Cardiac septum (tissue), 1 donor: Measurements from ENCODE around the gene GTPBP3. TPM values are rescaled to one million over a fixed set of nuclear protein-coding genes. Genes with fewer than 3 reads are reported as not detected.
"Not testable (repeated sequence)": the region's sequence is repeated elsewhere in the genome, so short reads cannot be mapped to it uniquely, and the experiment has no call there.

Experiments
- DNase-seq: peaks from one replicate; pipeline ENCODE4 v3.0.0-alpha.2; 2020; ENCODE audit warnings: low spot score
- intact Hi-C: fragments of 100-400 bp; cut with DNase I; formaldehyde crosslinking; loops from one replicate; pipeline ENCODE4 v1.14.0; 2022
- total RNA-seq: library from RNA; stranded (reverse); fragmentation: NEBNext Ultra II Directional; extraction: Animal tissue kit (Norgen Biotek cat#: 25700); gene quantifications from one replicate; pipeline ENCODE4 v1.2.1, GENCODE V29; 2021
- donor health status: DM: no; HTN: no; CAD: no.

Gene GTPBP3
- total RNA-seq, 1 donor from 2014 or later, result 9.8 TPM

DNA sequence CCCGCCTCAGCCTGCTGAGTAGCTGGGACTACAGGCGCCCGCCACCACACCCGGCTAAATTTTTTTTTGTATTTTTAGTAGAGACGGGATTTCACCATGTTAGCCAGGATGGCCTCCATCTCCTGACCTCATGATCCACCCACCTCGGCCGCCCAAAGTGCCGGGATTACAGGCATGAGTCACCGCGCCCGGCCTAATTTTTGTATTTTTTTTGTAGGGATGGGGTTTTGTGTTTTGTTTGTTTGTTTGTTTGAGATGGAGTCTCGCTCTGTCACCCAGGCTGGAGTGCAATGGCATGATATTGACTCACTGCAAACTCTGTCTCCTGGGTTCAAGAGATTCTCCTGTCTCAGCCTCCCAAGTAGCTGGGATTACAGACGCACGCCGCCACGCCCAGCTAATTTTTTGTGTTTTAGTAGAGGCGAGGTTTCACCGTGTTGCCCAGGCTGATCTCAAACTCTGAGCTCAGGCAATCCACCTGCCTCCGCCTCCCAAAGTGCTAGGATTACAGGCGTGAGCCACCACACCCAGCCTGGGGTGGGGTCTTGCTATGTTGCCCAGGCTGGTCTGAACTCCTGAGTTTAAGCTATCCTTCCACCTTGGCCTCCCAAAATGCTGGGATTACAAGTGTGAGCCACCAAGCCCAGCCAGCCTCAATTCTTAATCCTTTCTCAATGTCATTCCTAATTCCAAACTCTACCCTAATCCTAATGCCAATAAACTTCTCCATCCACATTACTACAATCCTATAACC is 26.7 kb downstream of the GTPBP3 start:
- intact Hi-C loops, DNase-seq: not testable (repeated sequence)

DNA sequence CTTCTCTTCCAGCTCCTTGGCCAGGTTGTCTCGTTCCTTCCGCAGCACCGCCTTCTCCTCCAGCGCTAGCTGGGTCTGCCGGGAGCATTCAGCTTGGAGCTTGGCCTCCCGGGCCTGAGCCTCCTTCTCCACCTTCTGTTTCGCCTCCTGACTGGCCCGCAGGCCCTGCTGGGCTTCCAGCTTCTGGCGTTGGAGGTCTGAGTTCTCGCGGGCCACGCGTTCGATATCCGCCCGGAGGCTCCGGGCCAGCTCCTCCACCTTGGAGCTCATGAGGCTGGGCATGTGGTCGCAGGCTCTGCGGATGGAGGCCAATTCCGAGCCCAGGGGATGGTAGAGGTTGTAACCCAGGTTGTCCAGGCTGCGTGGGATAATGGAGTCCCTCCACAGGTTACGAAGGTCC is 28.0 kb downstream of the GTPBP3 start:
- intact Hi-C loops, result no loop called here
- DNase-seq, result no peak

DNA sequence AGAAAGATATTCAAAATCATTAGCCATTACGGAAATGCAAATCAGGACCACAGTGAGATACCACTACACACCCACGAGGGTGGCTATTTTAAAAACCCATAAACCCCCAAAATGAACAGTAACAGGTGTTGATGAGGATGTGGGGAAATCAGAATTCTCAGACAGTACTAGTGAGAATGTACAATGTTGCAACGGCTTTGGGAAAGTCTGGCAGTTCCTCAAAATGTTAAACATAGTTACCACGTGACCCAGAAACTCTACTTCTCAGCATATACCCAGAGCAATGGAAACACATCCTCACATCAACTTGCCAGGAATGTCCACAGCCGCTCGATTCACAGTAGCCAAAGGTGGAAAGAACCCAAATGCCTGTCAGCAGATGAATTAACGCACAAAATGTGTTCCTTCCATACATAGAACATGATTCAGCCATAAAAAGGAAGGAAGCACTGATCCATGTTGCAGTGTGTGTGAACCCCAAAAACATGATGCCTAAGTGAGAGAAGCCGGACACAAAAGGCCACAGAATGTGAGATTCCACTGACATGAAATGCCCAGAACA is 32.8 kb downstream of the GTPBP3 start:
- DNase-seq, result no peak
- intact Hi-C loops, result no loop called here

DNA sequence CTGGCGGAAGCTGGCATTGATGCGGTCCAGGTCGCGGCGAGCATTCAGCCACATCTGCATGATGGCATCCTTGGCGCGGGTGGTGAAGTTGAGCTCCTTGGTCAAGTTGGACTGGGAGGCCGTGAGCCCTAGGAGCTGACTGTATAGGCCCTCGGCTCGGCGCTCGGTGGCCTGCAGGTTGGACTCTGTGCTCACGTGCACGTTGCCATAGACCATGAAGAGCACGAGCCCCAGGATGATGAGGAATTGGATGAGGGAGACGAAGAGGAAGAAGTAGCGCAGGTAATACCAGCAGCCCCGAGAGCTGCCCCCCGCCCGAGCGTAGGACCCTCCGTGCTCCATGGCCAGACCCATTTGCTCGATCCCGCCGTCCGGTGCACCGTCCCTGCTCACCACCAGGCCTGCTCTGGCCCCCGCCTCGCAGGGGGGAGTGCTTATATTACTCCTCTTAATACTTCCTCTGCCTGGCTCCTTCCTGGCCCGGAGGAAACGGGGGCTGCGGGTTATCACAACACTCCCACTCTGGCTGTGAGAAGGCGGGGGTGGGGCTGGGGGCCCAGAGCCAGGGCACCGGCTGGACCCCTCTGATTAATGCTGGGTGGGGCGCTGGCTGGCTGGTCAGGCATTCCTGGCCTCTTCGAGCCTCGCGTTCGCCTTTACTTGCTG is 39.7 kb downstream of the GTPBP3 start, which contains the start of gene PLVAP:
TSS of gene PLVAP (minus strand) at position 408 of the 666 bp plus-strand sequence. CDS start at position 354, 54 bp downstream.
- no peak for DNase-seq
- intact Hi-C loops, result no loop called here

DNA sequence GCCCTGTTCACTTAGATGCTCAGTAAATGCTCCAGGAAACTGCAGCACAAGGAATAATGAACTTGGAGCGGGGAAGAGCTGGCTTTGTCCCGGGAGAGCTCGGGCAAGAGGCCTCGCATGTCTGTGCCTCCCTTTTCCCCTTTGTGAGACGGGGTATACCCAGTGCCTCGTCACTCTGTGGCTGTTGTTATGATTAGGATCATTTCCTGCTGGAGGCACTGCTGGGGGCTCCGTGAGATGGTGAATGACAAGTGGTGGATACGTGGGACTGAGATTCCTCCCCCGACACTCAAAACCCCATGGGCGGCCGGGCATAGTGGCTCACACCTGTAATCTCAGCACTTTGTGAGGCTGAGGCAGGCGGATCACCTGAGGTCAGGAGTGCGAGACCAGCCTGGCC is 40.9 kb downstream of the GTPBP3 start:
- intact Hi-C loops, result no loop called here
- no peak for DNase-seq

DNA sequence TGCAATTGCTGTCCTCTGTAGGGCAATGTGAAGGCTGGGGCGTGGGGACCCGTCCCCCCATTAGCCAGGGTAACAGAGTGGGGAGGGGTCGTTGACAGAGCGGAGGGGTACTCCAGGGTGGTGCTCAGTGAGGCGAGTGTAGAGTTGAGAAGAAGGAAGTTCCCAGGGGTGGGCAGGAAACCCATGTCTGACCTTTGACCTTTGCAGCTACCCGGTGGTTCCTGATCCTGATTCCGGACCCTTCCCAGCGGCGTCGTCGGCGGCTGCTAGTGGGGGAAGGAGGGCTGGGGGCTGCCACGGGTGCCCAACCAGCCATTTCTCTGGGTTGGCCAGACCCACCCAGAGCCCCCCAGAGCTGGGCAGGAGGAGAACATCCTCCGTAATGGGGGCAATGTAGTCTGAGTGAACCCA is 41.9 kb downstream of the GTPBP3 start:
- intact Hi-C loops, result no loop called here
- DNase-seq, result no peak

DNA sequence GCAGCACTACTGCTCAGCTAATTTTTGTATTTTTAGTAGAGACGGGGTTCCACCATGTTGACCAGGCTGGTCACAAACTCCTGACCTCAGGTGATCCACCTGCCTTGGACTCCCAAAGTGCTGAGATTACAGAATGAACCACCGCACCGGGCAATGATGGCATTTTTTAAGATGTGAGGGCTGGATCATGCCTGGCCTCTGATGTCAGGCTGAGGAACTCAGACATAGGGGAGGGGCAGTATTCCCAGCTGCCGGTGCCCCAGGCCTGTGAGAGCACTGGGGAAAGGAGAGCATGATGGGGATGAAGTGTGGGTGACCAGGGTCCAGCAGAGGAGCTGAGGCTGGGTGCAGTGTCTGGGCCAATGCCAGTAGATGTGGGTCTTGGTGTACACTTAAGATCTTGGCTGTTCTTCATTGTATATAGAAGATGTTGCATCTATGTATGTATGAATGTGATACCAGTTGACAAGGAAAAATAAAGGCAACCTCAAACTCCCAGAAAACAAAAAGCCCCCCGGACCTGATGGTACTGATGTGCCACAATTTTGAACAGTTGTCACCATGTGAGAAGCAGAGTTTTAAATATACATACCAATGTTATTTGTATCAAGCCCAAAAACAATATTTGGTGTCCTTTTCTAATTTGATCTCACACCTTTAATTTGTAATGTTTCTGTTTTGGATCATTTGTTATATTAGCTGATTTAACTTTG is 43.2 kb downstream of the GTPBP3 start:
- intact Hi-C loops, result no loop called here
- DNase-seq, result no peak

DNA sequence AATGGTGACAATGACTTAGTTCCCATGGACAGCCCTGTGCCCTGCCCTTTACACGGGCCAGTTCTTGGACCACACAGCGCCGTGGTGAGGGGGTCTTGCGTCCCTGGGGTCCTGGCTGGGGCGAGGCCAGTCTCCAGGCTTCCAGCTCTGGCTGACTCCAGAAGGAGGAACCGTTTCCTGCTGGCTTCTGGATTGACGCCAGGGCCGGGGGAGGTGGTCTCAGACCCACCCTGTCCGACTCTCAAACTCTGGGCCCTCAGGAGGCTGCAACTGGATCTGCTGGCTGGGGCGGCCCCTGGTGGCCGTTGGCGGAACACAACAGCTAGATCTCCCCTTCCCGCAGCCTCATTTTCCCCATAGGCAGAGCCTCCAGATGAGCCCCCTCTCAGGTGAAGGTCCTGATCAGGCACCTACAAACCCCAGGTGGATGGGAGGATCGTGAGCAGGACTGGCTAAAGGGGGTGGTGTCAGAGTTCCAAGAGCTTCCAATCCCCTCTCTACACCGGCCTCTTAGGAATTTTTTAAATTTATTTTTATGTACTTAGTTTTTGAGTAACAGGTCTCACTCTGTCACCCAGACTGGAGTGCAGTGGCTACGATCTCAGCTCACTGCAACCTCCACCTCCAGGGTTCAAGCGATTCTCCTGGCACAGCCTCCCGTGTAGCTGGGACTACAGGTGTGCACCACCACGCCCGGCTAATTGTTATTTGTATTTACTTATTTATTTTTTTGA is 48.7 kb downstream of the GTPBP3 start:
- peak; percentile 86 for DNase-seq
- intact Hi-C loops, result loop anchor here (1.0 kb wide), 2 partner anchors 40 to 94 kb away; no protein-coding TSS in a partner anchor

DNA sequence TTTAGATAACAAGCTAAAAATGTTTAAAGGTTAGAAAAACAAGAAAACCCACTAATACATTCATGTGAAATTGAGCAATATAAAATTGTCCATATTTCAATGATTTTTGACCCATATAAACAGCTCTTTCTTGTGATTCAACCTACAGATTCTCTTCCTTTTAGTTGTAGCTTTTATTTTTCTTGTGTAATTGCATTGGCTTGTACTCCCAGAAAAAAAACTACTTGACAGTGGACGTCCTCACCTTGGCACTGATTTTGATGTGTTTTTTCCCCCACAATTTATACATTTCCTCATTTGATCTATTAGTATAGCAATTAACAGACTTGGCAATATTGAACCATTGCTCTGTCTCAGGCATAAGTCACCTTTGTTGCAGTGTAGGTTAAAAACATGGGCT is 51.9 kb downstream of the GTPBP3 start:
- DNase-seq, result no peak
- intact Hi-C loops, result no loop called here

DNA sequence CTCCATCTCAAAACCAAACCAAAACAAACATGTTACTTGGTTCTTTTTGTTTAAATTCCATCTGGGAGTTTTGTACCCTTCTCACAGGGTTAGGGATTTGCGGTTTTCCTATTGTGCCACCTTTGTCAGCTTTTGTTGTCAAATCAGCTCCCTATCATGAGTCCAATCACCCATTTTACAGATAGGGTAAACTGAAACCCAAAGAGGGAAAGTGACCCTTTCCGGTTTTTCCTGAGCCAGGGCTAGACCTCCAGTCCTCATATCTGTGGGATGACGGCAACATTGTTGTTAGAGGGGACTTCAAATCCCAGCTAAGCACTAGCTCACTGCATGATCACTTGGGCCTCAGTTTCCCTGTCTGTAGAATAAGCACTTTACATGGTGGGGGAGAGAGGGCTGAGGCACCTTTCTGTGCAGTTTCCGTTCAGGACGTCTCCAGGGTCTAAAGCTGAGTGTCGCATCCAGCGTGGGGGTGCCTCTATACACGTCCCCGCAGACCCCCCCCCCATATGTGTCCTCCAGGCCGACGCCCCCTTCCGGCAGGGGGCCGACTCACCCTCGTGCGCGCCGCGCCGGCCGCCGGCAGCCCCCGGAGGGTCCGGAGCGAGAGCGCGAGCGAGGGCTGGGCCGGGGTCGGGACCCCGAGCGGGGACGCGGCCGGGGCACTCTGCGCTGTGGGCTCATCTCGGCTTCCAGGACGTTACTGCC is 52.8 kb downstream of the GTPBP3 start:
- intact Hi-C loops, result loop anchor here (5.0 kb wide), 1 partner anchor 77 kb away; no protein-coding TSS in a partner anchor
- DNase-seq, result no peak

DNA sequence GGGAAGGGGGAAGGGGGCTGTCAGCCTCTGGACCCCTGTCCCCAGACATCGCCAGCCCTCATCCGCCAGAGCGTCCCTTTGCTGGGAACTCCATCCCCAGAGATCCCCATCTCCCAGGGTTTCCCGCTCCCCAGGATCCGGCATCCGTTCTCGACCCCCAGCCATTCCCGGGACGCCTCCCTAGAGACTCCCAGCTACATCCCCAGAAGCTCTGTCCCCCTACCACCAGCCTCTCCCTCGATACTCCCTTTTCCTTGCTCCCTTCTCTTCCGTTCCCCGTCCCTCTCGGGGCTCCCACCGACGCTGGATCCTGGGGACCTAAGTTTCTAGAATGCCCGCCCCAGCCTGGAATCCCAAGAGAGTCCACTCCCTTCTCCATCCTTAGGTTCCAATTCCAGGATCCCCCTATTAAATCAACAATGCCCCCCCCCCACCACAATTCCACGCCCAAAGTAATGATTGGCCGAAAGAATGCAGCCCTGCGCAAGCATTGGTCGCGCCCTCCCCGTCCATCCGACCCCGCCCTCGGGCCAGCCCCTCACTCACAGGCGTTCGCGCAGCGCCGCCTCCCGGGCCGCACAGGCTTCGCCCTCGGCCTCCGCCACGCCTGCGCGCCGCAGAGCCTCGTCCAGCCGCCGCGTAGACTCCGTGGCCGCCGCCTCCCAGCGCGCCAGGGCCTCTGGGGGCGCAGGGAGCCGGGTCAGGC is 53.5 kb downstream of the GTPBP3 start:
- intact Hi-C loops, result loop anchor here (5.0 kb wide), 1 partner anchor 76 kb away; no protein-coding TSS in a partner anchor
- peak; percentile 92 for DNase-seq

DNA sequence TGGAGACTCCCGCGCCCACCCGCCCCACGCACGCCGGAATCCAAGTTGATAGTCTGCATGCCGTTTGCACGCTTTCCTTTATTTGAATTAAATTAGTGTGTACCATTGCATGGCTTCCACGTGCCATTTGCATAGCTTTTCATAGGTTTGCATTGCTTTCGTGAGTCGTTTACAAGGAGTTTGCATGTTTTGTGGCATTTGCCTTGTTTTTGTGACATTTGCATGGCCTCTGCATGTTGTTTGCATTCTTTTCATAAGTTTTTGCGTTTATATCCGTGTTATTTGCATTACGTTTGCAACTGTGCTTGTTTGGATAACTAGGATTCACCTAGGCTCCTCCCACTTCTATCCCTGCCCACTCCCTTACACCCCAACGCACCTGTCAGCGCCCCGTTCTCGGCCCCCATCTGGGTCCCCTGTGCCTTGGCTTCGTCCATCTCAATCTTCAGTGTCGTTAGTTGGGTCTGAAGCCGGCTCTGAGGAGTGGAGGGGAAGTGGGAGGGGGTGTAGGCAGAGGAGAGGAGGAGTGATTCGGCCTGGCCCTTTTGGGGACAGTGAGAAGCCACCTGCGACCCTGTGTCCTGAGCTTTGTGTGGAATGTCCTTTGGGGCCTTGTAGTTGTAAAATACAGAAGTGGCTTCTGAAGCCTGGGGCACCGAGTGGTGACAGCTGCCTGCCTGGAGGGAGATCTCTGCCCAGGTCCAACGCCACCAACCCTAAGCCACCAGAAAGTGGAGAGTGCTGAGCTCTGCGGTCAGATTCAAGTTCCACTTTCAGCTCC is 54.2 kb downstream of the GTPBP3 start:
- intact Hi-C loops, result loop anchor here (5.0 kb wide), 1 partner anchor 76 kb away; no protein-coding TSS in a partner anchor
- DNase-seq, result no peak

Other genes with a start within 250 kb of the GTPBP3 start
- gene USE1, start 122.2 kb upstream of the GTPBP3 start, total RNA-seq, result 29.1 TPM
- gene OCEL1, start 111.3 kb upstream of the GTPBP3 start, total RNA-seq, result 18.8 TPM
- 50.5 TPM for gene NR2F6, start 91.6 kb upstream of the GTPBP3 start, total RNA-seq
- gene USHBP1, start 72.8 kb upstream of the GTPBP3 start, total RNA-seq, result 4.7 TPM
- gene BABAM1, start 70.1 kb upstream of the GTPBP3 start, total RNA-seq, result 70.5 TPM
- 0.30 TPM for gene ANKLE1, start 55.7 kb upstream of the GTPBP3 start, total RNA-seq
- 8.6 TPM for gene ABHD8, start 34.1 kb upstream of the GTPBP3 start, total RNA-seq
- 136 TPM for gene MRPL34, start 31.7 kb upstream of the GTPBP3 start, total RNA-seq
- gene DDA1, start 28.0 kb upstream of the GTPBP3 start, total RNA-seq, result 38.8 TPM
- gene ANO8, start 2.7 kb upstream of the GTPBP3 start, total RNA-seq, result 7.3 TPM
- gene PLVAP, start 39.8 kb downstream of the GTPBP3 start, total RNA-seq, result 32.8 TPM
- 0.40 TPM for gene CCDC194, start 56.6 kb downstream of the GTPBP3 start, total RNA-seq
- 29.8 TPM for gene BST2, start 68.1 kb downstream of the GTPBP3 start, total RNA-seq
- 14.3 TPM for gene MVB12A, start 82.5 kb downstream of the GTPBP3 start, total RNA-seq
- gene TMEM221, start 111.1 kb downstream of the GTPBP3 start, total RNA-seq, result not detected
- 0.59 TPM for gene NXNL1, start 123.4 kb downstream of the GTPBP3 start, total RNA-seq
- 35.9 TPM for gene SLC27A1, start 133.0 kb downstream of the GTPBP3 start, total RNA-seq
- gene PGLS, start 174.1 kb downstream of the GTPBP3 start, total RNA-seq, result 24.8 TPM
- 41.1 TPM for gene COLGALT1, start 218.1 kb downstream of the GTPBP3 start, total RNA-seq